ENCODE results near the gene EXOSC10. TPM values are rescaled to one million over a fixed set of nuclear protein-coding genes. Genes with fewer than 3 reads are reported as not detected.

The EXOSC10 gene
- 47.8 and 72.0 TPM in 2 replicates for total RNA-seq (2014; rRNA removed; shearing (Covaris generic); ENCODE audit: low replicate concordance)

DNA sequence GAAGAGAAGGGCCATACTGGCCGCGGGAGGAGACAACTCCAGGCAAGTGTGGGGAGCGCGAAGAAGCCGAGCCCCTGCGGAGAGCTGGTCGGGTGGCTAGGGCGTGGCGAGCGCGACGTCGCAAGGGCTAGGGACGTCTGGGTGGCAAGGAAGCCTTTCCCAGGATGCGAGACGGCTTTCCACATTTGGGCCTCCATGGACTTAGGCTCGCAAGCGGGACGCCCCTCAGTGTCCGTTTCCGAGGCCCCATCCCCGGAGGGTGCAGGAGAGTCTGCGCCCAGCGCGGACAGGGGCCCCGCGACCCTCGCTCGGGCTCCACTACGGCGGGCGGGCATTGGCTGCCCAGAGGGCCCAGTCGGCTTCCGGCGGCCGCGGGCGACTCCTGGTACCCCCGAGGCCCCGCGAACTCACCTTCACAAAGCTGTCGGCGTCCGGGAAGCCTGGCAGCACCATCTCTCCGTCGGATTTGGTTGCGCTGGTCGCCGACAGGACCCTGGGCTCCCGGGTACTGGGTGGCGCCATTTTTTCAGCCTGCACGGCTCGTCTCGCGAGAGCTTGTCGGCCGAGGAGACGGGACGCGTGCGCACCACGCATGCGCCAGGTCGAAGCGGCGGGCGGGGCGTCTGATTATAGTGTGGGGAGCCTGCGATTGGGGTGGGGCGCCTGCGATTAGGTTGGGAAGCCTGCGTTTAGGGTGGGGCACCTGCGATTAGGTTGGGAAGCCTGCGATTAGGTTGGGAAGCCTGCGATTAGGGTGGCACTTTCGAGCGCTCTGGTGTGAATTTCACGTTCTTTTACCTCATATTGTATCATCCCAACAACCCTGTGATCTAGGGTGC lies at the start of gene EXOSC10:
EXOSC10 (minus strand) TSS at position 560 of the 839 bp plus-strand sequence; CDS start at position 522, 38 bp downstream.
- no peaks in the 10 kb centered on the region for H3K9me2 ChIP-seq (replicated peaks; ENCODE audit: insufficient read depth, low read length)
- H2AFZ ChIP-seq (ENCODE audit: low read length): peak within 1 kb of the TSS; percentile 65; the same call in 1 of the 2 replicates
- H3K4me3 ChIP-seq (ENCODE audit: low read length): peak within 1 kb of the TSS; percentile 74
- no peaks in the 10 kb centered on the region for H3K27me3 ChIP-seq (ENCODE audit: low read length)
- DNase-seq: peak; percentile 97
- peak within 1 kb of the TSS; percentile 41; the same call in 1 of the 2 replicates for H3K27ac ChIP-seq (ENCODE audit: low read length)
- peak within 1 kb of the TSS; percentile 83 for H3K9ac ChIP-seq (ENCODE audit: low read length)
- peak within 1 kb of the TSS; percentile 90 for H3K4me2 ChIP-seq (ENCODE audit: low read depth, low read length, poor library complexity, severe bottlenecking)
- H4K20me1 ChIP-seq (ENCODE audit: insufficient read depth, low read depth, low read length): peaks cover 4% of the 10 kb centered on the region; the same call in 1 of the 2 replicates
- H3K36me3 ChIP-seq (ENCODE audit: insufficient read depth, low read length): peaks cover 8% of the 10 kb centered on the region
- H3K9me3 ChIP-seq (ENCODE audit: low read length): no peaks in the 10 kb centered on the region
- H3K79me2 ChIP-seq (ENCODE audit: low read length): peaks cover 30% of the 10 kb centered on the region
- peaks cover 16% of the 10 kb centered on the region for H3K4me1 ChIP-seq (ENCODE audit: low read length)

DNA sequence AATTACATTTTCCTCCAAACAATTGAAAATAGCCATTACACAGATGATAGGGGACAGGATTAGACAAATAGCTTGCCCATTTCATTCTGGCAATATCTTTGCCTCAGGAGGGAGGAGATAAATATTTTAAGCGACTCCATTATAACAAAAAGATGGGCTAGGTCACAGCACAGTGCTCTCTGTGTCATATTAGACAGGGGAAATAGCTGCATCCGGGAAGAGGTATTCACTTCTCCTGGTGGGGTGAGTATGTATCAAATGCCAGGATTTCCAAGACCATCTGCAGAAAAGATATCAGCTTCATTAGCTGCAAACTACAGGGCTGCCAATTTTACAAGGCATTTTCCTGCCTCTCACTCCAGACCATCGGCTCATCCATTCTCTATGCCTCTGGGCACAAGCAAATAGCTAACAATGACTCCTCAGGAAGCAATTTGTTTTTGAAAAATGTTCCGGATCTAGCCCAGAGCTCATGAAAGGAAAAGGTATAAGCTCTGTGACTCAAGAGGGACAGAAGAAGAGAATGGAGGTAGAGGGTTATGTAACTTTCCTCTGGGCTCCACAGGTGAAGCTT lies 47.6 kb upstream of the EXOSC10 start:
- peaks cover 24% of the 10 kb centered on the region; the same call in 1 of the 2 replicates for H3K36me3 ChIP-seq (ENCODE audit: insufficient read depth, low read length)
- H3K9me3 ChIP-seq (ENCODE audit: low read length): no peaks in the 10 kb centered on the region
- no peak overlapping the region for H3K4me3 ChIP-seq (ENCODE audit: low read length)
- H3K4me1 ChIP-seq (ENCODE audit: low read length): no peaks in the 10 kb centered on the region
- no peaks in the 10 kb centered on the region for H3K9me2 ChIP-seq (replicated peaks; ENCODE audit: insufficient read depth, low read length)
- no peak overlapping the region for H3K9ac ChIP-seq (ENCODE audit: low read length)
- no peak overlapping the region for H3K27ac ChIP-seq (ENCODE audit: low read length)
- H3K27me3 ChIP-seq (ENCODE audit: low read length): no peaks in the 10 kb centered on the region
- H3K79me2 ChIP-seq (ENCODE audit: low read length): no peaks in the 10 kb centered on the region
- DNase-seq: no peak
- no peak overlapping the region for H2AFZ ChIP-seq (ENCODE audit: low read length)
- no peaks in the 10 kb centered on the region for H4K20me1 ChIP-seq (ENCODE audit: insufficient read depth, low read depth, low read length)
- no peak overlapping the region for H3K4me2 ChIP-seq (ENCODE audit: low read depth, low read length, poor library complexity, severe bottlenecking)

DNA sequence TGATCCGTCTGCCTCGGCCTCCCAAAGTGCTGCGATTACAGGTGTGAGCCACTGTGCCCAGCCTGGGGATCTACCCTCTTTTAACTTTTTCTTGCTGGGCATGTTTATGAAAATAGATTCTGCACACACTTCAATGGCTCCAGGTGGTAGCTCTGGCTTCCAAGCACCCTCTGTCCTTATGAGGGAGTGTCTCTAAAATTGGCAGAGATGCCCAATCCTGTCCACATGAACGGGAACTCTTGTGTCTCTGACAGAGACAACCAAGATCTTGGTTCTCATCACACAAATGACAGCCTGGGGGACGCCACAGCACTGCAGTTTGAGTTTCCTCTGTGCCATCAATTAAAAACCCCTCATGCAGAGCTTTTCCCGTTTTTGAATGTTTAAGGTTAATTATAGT lies 46.1 kb upstream of the EXOSC10 start:
- Histone ChIP-seq H3K4me1 (ENCODE audit: low read length) (no peaks in the 10 kb centered on the region), H3K9me3 (ENCODE audit: low read length) (no peaks in the 10 kb centered on the region), H4K20me1 (ENCODE audit: insufficient read depth, low read depth, low read length) (no peaks in the 10 kb centered on the region), H3K79me2 (ENCODE audit: low read length) (no peaks in the 10 kb centered on the region), H3K4me3 (ENCODE audit: low read length) (no peak overlapping the region), H3K9ac (ENCODE audit: low read length) (no peak overlapping the region), H2AFZ (ENCODE audit: low read length) (no peak overlapping the region), H3K9me2 (replicated peaks; ENCODE audit: insufficient read depth, low read length) (no peaks in the 10 kb centered on the region), H3K36me3 (ENCODE audit: insufficient read depth, low read length) (peaks cover 24% of the 10 kb centered on the region; the same call in 1 of the 2 replicates), H3K27me3 (ENCODE audit: low read length) (no peaks in the 10 kb centered on the region), H3K4me2 (ENCODE audit: low read depth, low read length, poor library complexity, severe bottlenecking) (no peak overlapping the region), H3K27ac (ENCODE audit: low read length) (no peak overlapping the region)
- no peak for DNase-seq

DNA sequence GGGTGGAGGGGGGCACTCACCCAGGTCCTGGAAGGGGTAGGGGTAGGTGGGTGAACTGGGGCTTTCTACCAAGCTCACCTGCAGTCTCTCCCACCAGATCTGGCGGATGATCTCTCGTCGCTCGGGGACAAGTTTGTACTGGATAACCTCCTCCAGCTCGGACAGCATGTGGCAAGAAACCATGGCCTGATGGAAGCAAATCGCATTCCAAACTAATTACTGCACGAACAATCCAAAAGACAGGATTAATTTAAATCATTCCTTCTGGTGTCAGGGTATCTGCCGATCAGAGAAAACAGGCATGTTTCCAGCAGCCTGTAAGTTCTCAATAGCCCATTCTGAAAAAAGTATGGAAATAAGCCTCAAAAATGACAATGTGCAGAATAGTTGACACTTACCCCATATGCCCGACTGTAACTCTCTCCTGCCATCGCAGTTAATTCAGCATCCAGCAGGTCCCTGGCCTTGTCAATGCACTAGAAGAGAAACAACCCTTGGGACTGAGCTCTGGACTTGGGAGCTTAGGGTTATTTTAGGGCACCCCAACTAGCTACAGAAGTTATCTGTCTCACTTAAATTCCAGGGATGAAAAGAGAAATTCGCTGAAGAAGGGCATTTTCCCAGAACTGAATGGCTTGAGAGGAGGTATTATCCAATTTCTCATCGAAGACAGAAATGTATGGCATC lies 45.0 kb upstream of the EXOSC10 start:
- Histone ChIP-seq H3K9ac (ENCODE audit: low read length) (no peak overlapping the region), H3K9me3 (ENCODE audit: low read length) (no peaks in the 10 kb centered on the region), H2AFZ (ENCODE audit: low read length) (no peak overlapping the region), H3K27me3 (ENCODE audit: low read length) (no peaks in the 10 kb centered on the region), H3K4me1 (ENCODE audit: low read length) (no peaks in the 10 kb centered on the region), H3K9me2 (replicated peaks; ENCODE audit: insufficient read depth, low read length) (no peaks in the 10 kb centered on the region), H3K4me3 (ENCODE audit: low read length) (no peak overlapping the region), H3K79me2 (ENCODE audit: low read length) (no peaks in the 10 kb centered on the region), H3K4me2 (ENCODE audit: low read depth, low read length, poor library complexity, severe bottlenecking) (no peak overlapping the region), H4K20me1 (ENCODE audit: insufficient read depth, low read depth, low read length) (no peaks in the 10 kb centered on the region), H3K36me3 (ENCODE audit: insufficient read depth, low read length) (peaks cover 22% of the 10 kb centered on the region; the same call in 1 of the 2 replicates), H3K27ac (ENCODE audit: low read length) (no peak overlapping the region)
- no peak for DNase-seq

DNA sequence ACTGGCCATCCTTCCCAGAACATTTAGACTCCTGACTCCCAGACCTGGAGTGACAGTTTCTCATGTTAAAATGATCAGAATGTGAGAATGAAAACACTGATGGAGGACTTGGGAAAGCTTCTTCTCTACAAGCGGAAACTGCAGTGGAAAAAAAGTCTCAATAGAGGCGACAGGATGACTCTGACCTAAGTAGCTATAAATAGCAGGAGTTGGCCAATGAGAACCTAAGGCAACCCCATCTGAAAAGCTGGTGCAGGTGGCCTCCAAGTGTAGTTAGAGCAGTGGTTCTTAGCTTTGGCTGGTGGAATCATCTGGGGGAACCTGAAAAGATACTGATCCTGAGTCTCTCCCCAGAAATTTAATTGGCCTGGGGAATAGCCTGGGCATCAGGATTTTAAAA lies 44.2 kb upstream of the EXOSC10 start:
- Histone ChIP-seq H2AFZ (ENCODE audit: low read length) (no peak overlapping the region), H3K9ac (ENCODE audit: low read length) (no peak overlapping the region), H3K4me3 (ENCODE audit: low read length) (no peak overlapping the region), H3K27me3 (ENCODE audit: low read length) (no peaks in the 10 kb centered on the region), H3K36me3 (ENCODE audit: insufficient read depth, low read length) (peaks cover 21% of the 10 kb centered on the region; the same call in 1 of the 2 replicates), H3K4me1 (ENCODE audit: low read length) (no peaks in the 10 kb centered on the region), H3K4me2 (ENCODE audit: low read depth, low read length, poor library complexity, severe bottlenecking) (no peak overlapping the region), H3K9me2 (replicated peaks; ENCODE audit: insufficient read depth, low read length) (no peaks in the 10 kb centered on the region), H3K9me3 (ENCODE audit: low read length) (no peaks in the 10 kb centered on the region), H3K79me2 (ENCODE audit: low read length) (no peaks in the 10 kb centered on the region), H3K27ac (ENCODE audit: low read length) (no peak overlapping the region), H4K20me1 (ENCODE audit: insufficient read depth, low read depth, low read length) (no peaks in the 10 kb centered on the region)
- DNase-seq: no peak

DNA sequence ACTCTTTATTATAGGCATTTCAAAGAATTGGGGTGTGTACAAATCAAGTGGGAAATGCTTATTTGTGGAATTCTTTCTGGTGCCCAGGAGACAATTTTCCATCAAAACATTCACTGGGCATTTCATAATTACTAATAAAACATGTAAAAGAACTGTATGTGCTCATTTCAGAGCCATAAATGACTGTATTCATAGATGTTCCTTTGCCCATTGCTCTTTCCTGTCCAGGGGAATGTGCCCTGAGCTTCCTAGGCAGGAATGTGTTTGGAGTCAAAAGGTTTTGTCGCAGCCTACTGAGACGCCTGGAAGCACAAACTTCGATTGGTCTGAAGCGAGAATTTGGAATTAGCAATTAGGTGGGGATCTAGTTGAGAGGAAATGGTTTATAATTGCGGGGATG lies 43.7 kb upstream of the EXOSC10 start:
- H3K4me2 ChIP-seq (ENCODE audit: low read depth, low read length, poor library complexity, severe bottlenecking): no peak overlapping the region
- no peaks in the 10 kb centered on the region for H3K9me2 ChIP-seq (replicated peaks; ENCODE audit: insufficient read depth, low read length)
- no peaks in the 10 kb centered on the region for H3K79me2 ChIP-seq (ENCODE audit: low read length)
- no peak overlapping the region for H3K9ac ChIP-seq (ENCODE audit: low read length)
- no peak for DNase-seq
- H3K9me3 ChIP-seq (ENCODE audit: low read length): no peaks in the 10 kb centered on the region
- H3K36me3 ChIP-seq (ENCODE audit: insufficient read depth, low read length): peaks cover 24% of the 10 kb centered on the region; the same call in 1 of the 2 replicates
- no peak overlapping the region for H3K27ac ChIP-seq (ENCODE audit: low read length)
- H3K27me3 ChIP-seq (ENCODE audit: low read length): no peaks in the 10 kb centered on the region
- H4K20me1 ChIP-seq (ENCODE audit: insufficient read depth, low read depth, low read length): no peaks in the 10 kb centered on the region
- no peak overlapping the region for H2AFZ ChIP-seq (ENCODE audit: low read length)
- no peaks in the 10 kb centered on the region for H3K4me1 ChIP-seq (ENCODE audit: low read length)
- no peak overlapping the region for H3K4me3 ChIP-seq (ENCODE audit: low read length)

DNA sequence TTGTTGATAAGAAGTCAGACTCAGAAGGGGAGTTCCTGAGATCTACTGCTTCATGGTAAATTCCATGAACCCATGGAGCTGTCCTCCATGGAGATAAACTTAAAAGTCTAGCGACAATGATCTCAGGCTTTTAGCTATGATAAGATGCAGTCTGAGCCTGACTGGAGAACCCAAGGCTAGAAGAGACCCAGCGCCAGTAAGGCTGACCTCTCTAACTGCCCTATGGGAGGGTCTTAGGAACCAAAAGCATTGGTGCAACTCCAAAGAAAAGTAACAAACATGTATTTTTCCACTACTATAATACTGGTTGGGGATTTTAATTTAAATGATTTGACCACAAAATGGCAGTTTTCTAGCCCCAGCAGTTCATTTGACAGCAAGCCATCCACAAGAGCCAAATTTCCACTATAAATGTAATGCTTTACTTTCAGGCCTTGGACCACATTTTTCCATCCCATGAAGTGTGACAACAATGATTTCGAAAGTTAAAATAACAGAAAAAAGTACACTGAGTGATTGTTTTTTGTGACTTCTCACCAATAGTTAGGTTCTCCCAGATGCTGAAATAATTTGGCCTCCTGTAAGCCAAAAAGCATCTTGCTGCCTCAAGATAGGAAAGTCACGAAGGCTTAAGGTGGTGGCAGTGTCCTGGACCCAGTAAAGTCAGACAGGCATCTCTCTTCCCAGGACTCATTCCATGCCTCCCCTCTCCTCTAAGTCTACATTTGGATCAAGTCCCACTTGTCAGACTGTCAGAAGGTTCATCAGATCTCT lies 43.1 kb upstream of the EXOSC10 start:
- Histone ChIP-seq H3K27ac (ENCODE audit: low read length) (no peak overlapping the region), H3K9me2 (replicated peaks; ENCODE audit: insufficient read depth, low read length) (no peaks in the 10 kb centered on the region), H3K9me3 (ENCODE audit: low read length) (no peaks in the 10 kb centered on the region), H3K79me2 (ENCODE audit: low read length) (no peaks in the 10 kb centered on the region), H3K4me1 (ENCODE audit: low read length) (no peaks in the 10 kb centered on the region), H3K9ac (ENCODE audit: low read length) (no peak overlapping the region), H3K36me3 (ENCODE audit: insufficient read depth, low read length) (peaks cover 30% of the 10 kb centered on the region; the same call in 1 of the 2 replicates), H3K4me2 (ENCODE audit: low read depth, low read length, poor library complexity, severe bottlenecking) (no peak overlapping the region), H3K4me3 (ENCODE audit: low read length) (no peak overlapping the region), H2AFZ (ENCODE audit: low read length) (no peak overlapping the region), H4K20me1 (ENCODE audit: insufficient read depth, low read depth, low read length) (no peaks in the 10 kb centered on the region), H3K27me3 (ENCODE audit: low read length) (no peaks in the 10 kb centered on the region)
- no peak for DNase-seq

Data from Karpas-422 (cell line).